ENCODE results near the gene RALGPS1. TPM values are rescaled to one million over a fixed set of nuclear protein-coding genes. Genes with fewer than 3 reads are reported as not detected.

The RALGPS1 gene
- total RNA-seq, 1 experiment from 2014 or later: 8.2 TPM

GRCh38 chr9:127204771-127205470, 290.3 kb downstream of the RALGPS1 start:
- H3K9me2 ChIP-seq (replicated peaks; ENCODE audit: insufficient read depth, low read length): no peaks in the 10 kb centered on the region
- no peaks in the 10 kb centered on the region for H4K20me1 ChIP-seq (ENCODE audit: insufficient read depth, low read depth, low read length)
- no peaks in the 10 kb centered on the region for H3K79me2 ChIP-seq (ENCODE audit: low read length)
- H3K36me3 ChIP-seq (ENCODE audit: insufficient read depth, low read length): no peaks in the 10 kb centered on the region
- DNase-seq: peak; percentile 59
- no peaks in the 10 kb centered on the region for H3K27me3 ChIP-seq (ENCODE audit: low read length)
- H3K9me3 ChIP-seq (ENCODE audit: low read length): no peaks in the 10 kb centered on the region
- H3K9ac ChIP-seq (ENCODE audit: low read length): no peak overlapping the region
- H3K4me3 ChIP-seq (ENCODE audit: low read length): no peak overlapping the region
- no peak overlapping the region for H2AFZ ChIP-seq (ENCODE audit: low read length)
- no peak overlapping the region for H3K4me2 ChIP-seq (ENCODE audit: low read depth, low read length, poor library complexity, severe bottlenecking)
- no peak overlapping the region for H3K27ac ChIP-seq (ENCODE audit: low read length)
- no peaks in the 10 kb centered on the region for H3K4me1 ChIP-seq (ENCODE audit: low read length)

GRCh38 chr9:127205952-127206351, 291.4 kb downstream of the RALGPS1 start:
- Histone ChIP-seq H3K27ac (ENCODE audit: low read length) (no peak overlapping the region), H3K36me3 (ENCODE audit: insufficient read depth, low read length) (no peaks in the 10 kb centered on the region), H3K9me3 (ENCODE audit: low read length) (no peaks in the 10 kb centered on the region), H4K20me1 (ENCODE audit: insufficient read depth, low read depth, low read length) (no peaks in the 10 kb centered on the region), H3K4me1 (ENCODE audit: low read length) (no peaks in the 10 kb centered on the region), H3K9ac (ENCODE audit: low read length) (no peak overlapping the region), H3K79me2 (ENCODE audit: low read length) (no peaks in the 10 kb centered on the region), H3K4me2 (ENCODE audit: low read depth, low read length, poor library complexity, severe bottlenecking) (no peak overlapping the region), H3K9me2 (replicated peaks; ENCODE audit: insufficient read depth, low read length) (no peaks in the 10 kb centered on the region), H3K4me3 (ENCODE audit: low read length) (no peak overlapping the region), H2AFZ (ENCODE audit: low read length) (no peak overlapping the region), H3K27me3 (ENCODE audit: low read length) (no peaks in the 10 kb centered on the region)
- no peak for DNase-seq

- no peaks in the 10 kb centered on the region for H3K9me3 ChIP-seq (ENCODE audit: low read length)
- H3K9ac ChIP-seq (ENCODE audit: low read length): no peak overlapping the region
- H3K4me2 ChIP-seq (ENCODE audit: low read depth, low read length, poor library complexity, severe bottlenecking): no peak overlapping the region
- no peaks in the 10 kb centered on the region for H3K79me2 ChIP-seq (ENCODE audit: low read length)
- no peaks in the 10 kb centered on the region for H3K27me3 ChIP-seq (ENCODE audit: low read length)
- no peaks in the 10 kb centered on the region for H4K20me1 ChIP-seq (ENCODE audit: insufficient read depth, low read depth, low read length)
- H3K27ac ChIP-seq (ENCODE audit: low read length): no peak overlapping the region
- no peaks in the 10 kb centered on the region for H3K4me1 ChIP-seq (ENCODE audit: low read length)
- no peak overlapping the region for H3K4me3 ChIP-seq (ENCODE audit: low read length)
- no peaks in the 10 kb centered on the region for H3K36me3 ChIP-seq (ENCODE audit: insufficient read depth, low read length)
- no peaks in the 10 kb centered on the region for H3K9me2 ChIP-seq (replicated peaks; ENCODE audit: insufficient read depth, low read length)
- no peak for DNase-seq
- no peak overlapping the region for H2AFZ ChIP-seq (ENCODE audit: low read length)
Observed at GRCh38 chr9:127206666-127207065, 292.1 kb downstream of the RALGPS1 start.

GRCh38 chr9:127207734-127208410, 293.3 kb downstream of the RALGPS1 start:
- no peaks in the 10 kb centered on the region for H3K27me3 ChIP-seq (ENCODE audit: low read length)
- H3K4me2 ChIP-seq (ENCODE audit: low read depth, low read length, poor library complexity, severe bottlenecking): no peak overlapping the region
- no peaks in the 10 kb centered on the region for H3K9me2 ChIP-seq (replicated peaks; ENCODE audit: insufficient read depth, low read length)
- H3K79me2 ChIP-seq (ENCODE audit: low read length): no peaks in the 10 kb centered on the region
- H3K9me3 ChIP-seq (ENCODE audit: low read length): no peaks in the 10 kb centered on the region
- H3K9ac ChIP-seq (ENCODE audit: low read length): no peak overlapping the region
- no peak for DNase-seq
- H3K36me3 ChIP-seq (ENCODE audit: insufficient read depth, low read length): no peaks in the 10 kb centered on the region
- no peak overlapping the region for H2AFZ ChIP-seq (ENCODE audit: low read length)
- no peaks in the 10 kb centered on the region for H4K20me1 ChIP-seq (ENCODE audit: insufficient read depth, low read depth, low read length)
- no peak overlapping the region for H3K27ac ChIP-seq (ENCODE audit: low read length)
- no peaks in the 10 kb centered on the region for H3K4me1 ChIP-seq (ENCODE audit: low read length)
- no peak overlapping the region for H3K4me3 ChIP-seq (ENCODE audit: low read length)

GRCh38 chr9:127208416-127208815, 293.8 kb downstream of the RALGPS1 start:
- no peaks in the 10 kb centered on the region for H3K9me3 ChIP-seq (ENCODE audit: low read length)
- DNase-seq: no peak
- H3K36me3 ChIP-seq (ENCODE audit: insufficient read depth, low read length): no peaks in the 10 kb centered on the region
- H3K4me1 ChIP-seq (ENCODE audit: low read length): no peaks in the 10 kb centered on the region
- H4K20me1 ChIP-seq (ENCODE audit: insufficient read depth, low read depth, low read length): no peaks in the 10 kb centered on the region
- H3K9me2 ChIP-seq (replicated peaks; ENCODE audit: insufficient read depth, low read length): no peaks in the 10 kb centered on the region
- H3K27me3 ChIP-seq (ENCODE audit: low read length): no peaks in the 10 kb centered on the region
- no peaks in the 10 kb centered on the region for H3K79me2 ChIP-seq (ENCODE audit: low read length)
- H3K4me2 ChIP-seq (ENCODE audit: low read depth, low read length, poor library complexity, severe bottlenecking): no peak overlapping the region
- H3K4me3 ChIP-seq (ENCODE audit: low read length): no peak overlapping the region
- no peak overlapping the region for H2AFZ ChIP-seq (ENCODE audit: low read length)
- no peak overlapping the region for H3K9ac ChIP-seq (ENCODE audit: low read length)
- H3K27ac ChIP-seq (ENCODE audit: low read length): no peak overlapping the region

GRCh38 chr9:127209220-127209619, 294.6 kb downstream of the RALGPS1 start:
- H3K9ac ChIP-seq (ENCODE audit: low read length): no peak overlapping the region
- H3K36me3 ChIP-seq (ENCODE audit: insufficient read depth, low read length): no peaks in the 10 kb centered on the region
- no peaks in the 10 kb centered on the region for H3K9me2 ChIP-seq (replicated peaks; ENCODE audit: insufficient read depth, low read length)
- H3K27ac ChIP-seq (ENCODE audit: low read length): no peak overlapping the region
- no peaks in the 10 kb centered on the region for H3K9me3 ChIP-seq (ENCODE audit: low read length)
- H3K79me2 ChIP-seq (ENCODE audit: low read length): no peaks in the 10 kb centered on the region
- no peaks in the 10 kb centered on the region for H4K20me1 ChIP-seq (ENCODE audit: insufficient read depth, low read depth, low read length)
- no peak overlapping the region for H2AFZ ChIP-seq (ENCODE audit: low read length)
- no peaks in the 10 kb centered on the region for H3K4me1 ChIP-seq (ENCODE audit: low read length)
- H3K4me3 ChIP-seq (ENCODE audit: low read length): no peak overlapping the region
- H3K27me3 ChIP-seq (ENCODE audit: low read length): no peaks in the 10 kb centered on the region
- H3K4me2 ChIP-seq (ENCODE audit: low read depth, low read length, poor library complexity, severe bottlenecking): no peak overlapping the region
- DNase-seq: no peak

- Histone ChIP-seq H2AFZ (ENCODE audit: low read length) (no peak overlapping the region), H3K27ac (ENCODE audit: low read length) (no peak overlapping the region), H3K4me2 (ENCODE audit: low read depth, low read length, poor library complexity, severe bottlenecking) (no peak overlapping the region), H3K9me3 (ENCODE audit: low read length) (no peaks in the 10 kb centered on the region), H3K79me2 (ENCODE audit: low read length) (no peaks in the 10 kb centered on the region), H3K4me1 (ENCODE audit: low read length) (no peaks in the 10 kb centered on the region), H3K36me3 (ENCODE audit: insufficient read depth, low read length) (no peaks in the 10 kb centered on the region), H3K4me3 (ENCODE audit: low read length) (no peak overlapping the region), H3K9me2 (replicated peaks; ENCODE audit: insufficient read depth, low read length) (no peaks in the 10 kb centered on the region), H3K9ac (ENCODE audit: low read length) (no peak overlapping the region), H3K27me3 (ENCODE audit: low read length) (no peaks in the 10 kb centered on the region), H4K20me1 (ENCODE audit: insufficient read depth, low read depth, low read length) (no peaks in the 10 kb centered on the region)
- DNase-seq: no peak
Observed at GRCh38 chr9:127209948-127210640, 295.5 kb downstream of the RALGPS1 start.
